ENCODE results near the gene TDRD15. TPM values are rescaled to one million over a fixed set of nuclear protein-coding genes. Genes with fewer than 3 reads are reported as not detected.

The TDRD15 gene
- total and polyA plus RNA-seq, 2 experiments from 2014 or later = 0.07 TPM; not detected in 1

DNA sequence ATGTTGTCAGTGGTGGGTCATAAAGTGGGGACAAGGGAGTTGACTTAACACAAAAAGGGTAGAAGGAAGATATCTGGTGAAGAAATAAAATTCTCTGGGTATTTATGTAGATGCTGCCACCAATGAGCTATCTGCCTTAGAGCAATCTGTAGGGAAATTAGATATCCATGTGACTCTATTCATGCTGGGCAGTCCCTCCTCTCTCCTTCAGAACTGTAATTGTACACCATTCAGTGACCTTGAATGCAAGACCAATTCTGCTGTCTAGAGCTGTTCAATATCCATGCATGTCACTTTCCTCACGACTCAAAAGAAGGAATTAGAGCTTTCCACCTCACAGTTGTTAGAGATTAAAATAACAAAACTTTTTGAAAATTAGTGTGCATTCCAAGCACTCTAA, 28.6 kb upstream of the TDRD15 start (continued):
- TF ChIP-seq, protein P1, sequence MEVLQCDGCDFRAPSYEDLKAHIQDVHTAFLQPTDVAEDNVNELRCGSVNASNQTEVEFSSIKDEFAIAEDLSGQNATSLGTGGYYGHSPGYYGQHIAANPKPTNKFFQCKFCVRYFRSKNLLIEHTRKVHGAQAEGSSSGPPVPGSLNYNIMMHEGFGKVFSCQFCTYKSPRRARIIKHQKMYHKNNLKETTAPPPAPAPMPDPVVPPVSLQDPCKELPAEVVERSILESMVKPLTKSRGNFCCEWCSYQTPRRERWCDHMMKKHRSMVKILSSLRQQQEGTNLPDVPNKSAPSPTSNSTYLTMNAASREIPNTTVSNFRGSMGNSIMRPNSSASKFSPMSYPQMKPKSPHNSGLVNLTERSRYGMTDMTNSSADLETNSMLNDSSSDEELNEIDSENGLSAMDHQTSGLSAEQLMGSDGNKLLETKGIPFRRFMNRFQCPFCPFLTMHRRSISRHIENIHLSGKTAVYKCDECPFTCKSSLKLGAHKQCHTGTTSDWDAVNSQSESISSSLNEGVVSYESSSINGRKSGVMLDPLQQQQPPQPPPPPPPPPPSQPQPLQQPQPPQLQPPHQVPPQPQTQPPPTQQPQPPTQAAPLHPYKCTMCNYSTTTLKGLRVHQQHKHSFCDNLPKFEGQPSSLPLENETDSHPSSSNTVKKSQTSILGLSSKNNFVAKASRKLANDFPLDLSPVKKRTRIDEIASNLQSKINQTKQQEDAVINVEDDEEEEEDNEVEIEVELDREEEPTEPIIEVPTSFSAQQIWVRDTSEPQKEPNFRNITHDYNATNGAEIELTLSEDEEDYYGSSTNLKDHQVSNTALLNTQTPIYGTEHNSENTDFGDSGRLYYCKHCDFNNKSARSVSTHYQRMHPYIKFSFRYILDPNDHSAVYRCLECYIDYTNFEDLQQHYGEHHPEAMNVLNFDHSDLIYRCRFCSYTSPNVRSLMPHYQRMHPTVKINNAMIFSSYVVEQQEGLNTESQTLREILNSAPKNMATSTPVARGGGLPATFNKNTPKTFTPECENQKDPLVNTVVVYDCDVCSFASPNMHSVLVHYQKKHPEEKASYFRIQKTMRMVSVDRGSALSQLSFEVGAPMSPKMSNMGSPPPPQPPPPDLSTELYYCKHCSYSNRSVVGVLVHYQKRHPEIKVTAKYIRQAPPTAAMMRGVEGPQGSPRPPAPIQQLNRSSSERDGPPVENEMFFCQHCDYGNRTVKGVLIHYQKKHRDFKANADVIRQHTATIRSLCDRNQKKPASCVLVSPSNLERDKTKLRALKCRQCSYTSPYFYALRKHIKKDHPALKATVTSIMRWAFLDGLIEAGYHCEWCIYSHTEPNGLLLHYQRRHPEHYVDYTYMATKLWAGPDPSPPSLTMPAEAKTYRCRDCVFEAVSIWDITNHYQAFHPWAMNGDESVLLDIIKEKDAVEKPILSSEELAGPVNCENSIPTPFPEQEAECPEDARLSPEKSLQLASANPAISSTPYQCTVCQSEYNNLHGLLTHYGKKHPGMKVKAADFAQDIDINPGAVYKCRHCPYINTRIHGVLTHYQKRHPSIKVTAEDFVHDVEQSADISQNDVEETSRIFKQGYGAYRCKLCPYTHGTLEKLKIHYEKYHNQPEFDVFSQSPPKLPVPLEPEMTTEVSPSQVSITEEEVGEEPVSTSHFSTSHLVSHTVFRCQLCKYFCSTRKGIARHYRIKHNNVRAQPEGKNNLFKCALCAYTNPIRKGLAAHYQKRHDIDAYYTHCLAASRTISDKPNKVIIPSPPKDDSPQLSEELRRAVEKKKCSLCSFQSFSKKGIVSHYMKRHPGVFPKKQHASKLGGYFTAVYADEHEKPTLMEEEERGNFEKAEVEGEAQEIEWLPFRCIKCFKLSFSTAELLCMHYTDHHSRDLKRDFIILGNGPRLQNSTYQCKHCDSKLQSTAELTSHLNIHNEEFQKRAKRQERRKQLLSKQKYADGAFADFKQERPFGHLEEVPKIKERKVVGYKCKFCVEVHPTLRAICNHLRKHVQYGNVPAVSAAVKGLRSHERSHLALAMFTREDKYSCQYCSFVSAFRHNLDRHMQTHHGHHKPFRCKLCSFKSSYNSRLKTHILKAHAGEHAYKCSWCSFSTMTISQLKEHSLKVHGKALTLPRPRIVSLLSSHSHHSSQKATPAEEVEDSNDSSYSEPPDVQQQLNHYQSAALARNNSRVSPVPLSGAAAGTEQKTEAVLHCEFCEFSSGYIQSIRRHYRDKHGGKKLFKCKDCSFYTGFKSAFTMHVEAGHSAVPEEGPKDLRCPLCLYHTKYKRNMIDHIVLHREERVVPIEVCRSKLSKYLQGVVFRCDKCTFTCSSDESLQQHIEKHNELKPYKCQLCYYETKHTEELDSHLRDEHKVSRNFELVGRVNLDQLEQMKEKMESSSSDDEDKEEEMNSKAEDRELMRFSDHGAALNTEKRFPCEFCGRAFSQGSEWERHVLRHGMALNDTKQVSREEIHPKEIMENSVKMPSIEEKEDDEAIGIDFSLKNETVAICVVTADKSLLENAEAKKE (CRISPR knock-in tag; IDR thresholded peaks at IDR 0.05) = no peak
- no peak for TF ChIP-seq POLR2AphosphoS5 (IDR thresholded peaks at IDR 0.05; ENCODE audit: low read depth)
- TF ChIP-seq, protein P2, sequence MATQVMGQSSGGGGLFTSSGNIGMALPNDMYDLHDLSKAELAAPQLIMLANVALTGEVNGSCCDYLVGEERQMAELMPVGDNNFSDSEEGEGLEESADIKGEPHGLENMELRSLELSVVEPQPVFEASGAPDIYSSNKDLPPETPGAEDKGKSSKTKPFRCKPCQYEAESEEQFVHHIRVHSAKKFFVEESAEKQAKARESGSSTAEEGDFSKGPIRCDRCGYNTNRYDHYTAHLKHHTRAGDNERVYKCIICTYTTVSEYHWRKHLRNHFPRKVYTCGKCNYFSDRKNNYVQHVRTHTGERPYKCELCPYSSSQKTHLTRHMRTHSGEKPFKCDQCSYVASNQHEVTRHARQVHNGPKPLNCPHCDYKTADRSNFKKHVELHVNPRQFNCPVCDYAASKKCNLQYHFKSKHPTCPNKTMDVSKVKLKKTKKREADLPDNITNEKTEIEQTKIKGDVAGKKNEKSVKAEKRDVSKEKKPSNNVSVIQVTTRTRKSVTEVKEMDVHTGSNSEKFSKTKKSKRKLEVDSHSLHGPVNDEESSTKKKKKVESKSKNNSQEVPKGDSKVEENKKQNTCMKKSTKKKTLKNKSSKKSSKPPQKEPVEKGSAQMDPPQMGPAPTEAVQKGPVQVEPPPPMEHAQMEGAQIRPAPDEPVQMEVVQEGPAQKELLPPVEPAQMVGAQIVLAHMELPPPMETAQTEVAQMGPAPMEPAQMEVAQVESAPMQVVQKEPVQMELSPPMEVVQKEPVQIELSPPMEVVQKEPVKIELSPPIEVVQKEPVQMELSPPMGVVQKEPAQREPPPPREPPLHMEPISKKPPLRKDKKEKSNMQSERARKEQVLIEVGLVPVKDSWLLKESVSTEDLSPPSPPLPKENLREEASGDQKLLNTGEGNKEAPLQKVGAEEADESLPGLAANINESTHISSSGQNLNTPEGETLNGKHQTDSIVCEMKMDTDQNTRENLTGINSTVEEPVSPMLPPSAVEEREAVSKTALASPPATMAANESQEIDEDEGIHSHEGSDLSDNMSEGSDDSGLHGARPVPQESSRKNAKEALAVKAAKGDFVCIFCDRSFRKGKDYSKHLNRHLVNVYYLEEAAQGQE (IDR thresholded peaks at IDR 0.05; ENCODE audit: unreplicated experiment) = no peak
- no peak for TF ChIP-seq EZH2 (IDR thresholded peaks at IDR 0.05; ENCODE audit: low read depth, unreplicated experiment)
- TF ChIP-seq CREB1 (CRISPR knock-in tag; IDR thresholded peaks at IDR 0.05; ENCODE audit: low read depth) = no peak

DNA sequence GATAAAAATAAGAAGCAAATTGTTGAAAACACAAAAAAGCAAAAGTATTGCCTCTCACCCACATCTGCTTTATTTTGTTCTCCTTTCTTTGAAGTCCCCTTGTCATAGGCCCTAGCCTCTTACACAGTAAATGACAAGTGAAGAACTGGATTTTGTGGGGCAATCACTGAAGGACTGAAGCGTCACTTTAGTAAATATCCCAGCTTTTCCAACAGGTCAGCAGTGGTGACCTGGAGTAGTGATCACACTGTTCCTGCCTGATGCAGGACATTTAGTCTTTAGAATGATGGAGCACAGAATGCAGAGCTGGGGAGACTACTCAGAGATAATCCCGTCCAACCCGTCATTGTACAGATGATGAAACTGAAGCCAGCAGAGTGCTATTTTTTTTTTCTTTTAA, 28.1 kb upstream of the TDRD15 start:
- Histone ChIP-seq H3K4me1 (ENCODE audit: insufficient read depth) (peaks cover 15% of the 10 kb centered on the region; the same call in 1 of the 2 replicates), H3K4me2 (no peak overlapping the region), H3K36me3 (ENCODE audit: insufficient read depth) (no peaks in the 10 kb centered on the region), H3K27ac (ENCODE audit: low read depth) (no peak overlapping the region), H3F3A (replicated peaks; ENCODE audit: low read depth) (no peaks in the 10 kb centered on the region), H3K79me2 (replicated peaks; ENCODE audit: insufficient read depth) (no peaks in the 10 kb centered on the region), H3K4me3 (no peak overlapping the region), H3K9me2 (ENCODE audit: insufficient read depth) (no peaks in the 10 kb centered on the region), H4K20me1 (replicated peaks; ENCODE audit: insufficient read depth) (no peaks in the 10 kb centered on the region), H2AFZ (peak overlapping the region; percentile 10; the same call in 1 of the 2 replicates), H3K27me3 (ENCODE audit: insufficient read depth) (no peaks in the 10 kb centered on the region)
- ATAC-seq (no peak), DNase-seq (ENCODE audit: low spot score) (no peak)
- H3K4me1 Mint-ChIP-seq = peaks cover 26% of the 10 kb centered on the region
- H3K9me3 Mint-ChIP-seq = no peaks in the 10 kb centered on the region
- H3K4me3 Mint-ChIP-seq = no peak overlapping the region
- H3K27ac Mint-ChIP-seq = no peak overlapping the region
- H3K36me3 Mint-ChIP-seq (ENCODE audit: low read depth) = no peaks in the 10 kb centered on the region
- no peaks in the 10 kb centered on the region for H3K27me3 Mint-ChIP-seq (ENCODE audit: insufficient read depth, low read depth, poor library complexity)
- TF ChIP-seq CREB1 (CRISPR knock-in tag; IDR thresholded peaks at IDR 0.05; ENCODE audit: low read depth) (no peak), POLR2AphosphoS5 (IDR thresholded peaks at IDR 0.05; ENCODE audit: low read depth) (no peak)
- TF ChIP-seq, protein P1 (CRISPR knock-in tag; IDR thresholded peaks at IDR 0.05) = no peak
